IMR-90 (cell line): ENCODE results near the gene ADSS1. TPM values are rescaled to one million over a fixed set of nuclear protein-coding genes. Genes with fewer than 3 reads are reported as not detected.

ENCODE experiments used
- ATAC-seq: fragments of 200-7000 bp; cut with Tn5 transposase; 2 replicates; pipeline ENCODE4 v1.9.1; 2020; ENCODE audit warnings: low read depth, mild to moderate bottlenecking, moderate library complexity
- BruUV-seq: library from RNA; stranded (reverse); fragments of 400-500 nt; replicated peaks from 2 replicates; lab custom pipeline; 2021; lab: Mats Ljungman, UMichigan
- CTCF ChIA-PET: fragments of 300-600 bp; formaldehyde crosslinking; extraction: SDS; loops from one replicate; lab custom pipeline; 2021; ENCODE audit warnings: antibody characterized with exemption; lab: Yijun Ruan, JAX
- POLR2A ChIA-PET: fragments of 300-600 bp; sonication (Branson Sonifier 250); formaldehyde crosslinking; loops from one replicate; lab custom pipeline; 2022; ENCODE audit warnings: antibody characterized with exemption; ENCODE audit not compliant: unreplicated experiment; lab: Charles Lee
- DNase-seq: peaks from one replicate; pipeline ENCODE4 v3.0.0; 2013
- H2AFZ ChIP-seq: replicated peaks from 2 replicates; pipeline ENCODE3; 2013; ENCODE audit warnings: low read length, mild to moderate bottlenecking; ENCODE audit not compliant: poor library complexity
- H2AK5ac ChIP-seq: 2 replicates; pipeline ENCODE4 v1.6.1; 2013; ENCODE audit warnings: low read depth, low read length, inconsistent platforms
- H2AK9ac ChIP-seq: replicated peaks from 2 replicates; pipeline ENCODE3; 2013; ENCODE audit warnings: mild to moderate bottlenecking, low read depth, low read length, moderate library complexity; ENCODE audit not compliant: poor library complexity
- H2BK120ac ChIP-seq: 2 replicates; pipeline ENCODE4 v1.6.1; 2013; ENCODE audit warnings: low read depth, low read length, inconsistent platforms
- H2BK15ac ChIP-seq: 3 replicates; pipeline ENCODE4 v1.6.1; 2013; ENCODE audit warnings: low read depth, low read length, inconsistent platforms
- H2BK20ac ChIP-seq: 2 replicates; pipeline ENCODE4 v1.6.1; 2013; ENCODE audit warnings: low read depth, mild to moderate bottlenecking, inconsistent platforms, low read length, moderate library complexity
- H2BK5ac ChIP-seq: 2 replicates; pipeline ENCODE4 v1.6.1; 2013; ENCODE audit warnings: mild to moderate bottlenecking, low read depth, low read length, inconsistent platforms; ENCODE audit not compliant: poor library complexity, severe bottlenecking
- H3K14ac ChIP-seq: replicated peaks from 2 replicates; pipeline ENCODE4 v1.6.1; 2013; ENCODE audit warnings: low read depth, low read length, inconsistent platforms
- H3K18ac ChIP-seq: 2 replicates; pipeline ENCODE4 v1.6.1; 2013; ENCODE audit warnings: low read depth, low read length, control low read depth
- H3K23ac ChIP-seq: 2 replicates; pipeline ENCODE4 v1.6.1; 2013; ENCODE audit warnings: low read depth, low read length, inconsistent platforms
- H3K27ac ChIP-seq: 2 replicates; pipeline ENCODE4 v1.5.1; 2013; ENCODE audit warnings: mild to moderate bottlenecking, control low read depth, low read length; ENCODE audit not compliant: insufficient read depth
- H3K27me3 ChIP-seq: 2 replicates; pipeline ENCODE4 v1.6.1; 2013; ENCODE audit warnings: low read length; ENCODE audit not compliant: control insufficient read depth, insufficient read depth
- H3K36me3 ChIP-seq: 2 replicates; pipeline ENCODE4 v1.6.1; 2013; ENCODE audit warnings: low read length, mixed read lengths; ENCODE audit not compliant: control insufficient read depth, insufficient read depth
- H3K4ac ChIP-seq: 2 replicates; pipeline ENCODE4 v1.6.1; 2013; ENCODE audit warnings: low read depth, low read length, inconsistent platforms
- H3K4me1 ChIP-seq: 2 replicates; pipeline ENCODE4 v1.6.1; 2013; ENCODE audit warnings: low read length, mixed read lengths; ENCODE audit not compliant: control insufficient read depth, insufficient read depth
- H3K4me2 ChIP-seq: 2 replicates; pipeline ENCODE4 v1.6.1; 2013; ENCODE audit warnings: low read depth, mild to moderate bottlenecking, control low read depth, low read length, moderate library complexity
- H3K4me3 ChIP-seq: 2 replicates; pipeline ENCODE4 v1.5.1; 2013; ENCODE audit warnings: low read depth, mild to moderate bottlenecking, control low read depth, low read length, moderate library complexity; ENCODE audit not compliant: insufficient read depth
- H3K56ac ChIP-seq: 2 replicates; pipeline ENCODE4 v1.6.1; 2013; ENCODE audit warnings: low read length, inconsistent platforms; ENCODE audit not compliant: insufficient read depth; ENCODE audit errors: extremely low read depth
- H3K79me1 ChIP-seq, 2 experiments: 2 replicates each; pipeline ENCODE4 v1.6.1; 2013; ENCODE audit warnings: low read length in 2 of 2, inconsistent platforms in 1 of 2, low read depth in 1 of 2
- H3K9ac ChIP-seq: 2 replicates; pipeline ENCODE4 v1.6.1; 2013; ENCODE audit warnings: low read depth, low read length, control low read depth
- H3K9me1 ChIP-seq: 2 replicates; pipeline ENCODE4 v1.6.1; 2013; ENCODE audit warnings: low read length, inconsistent platforms; ENCODE audit not compliant: insufficient read depth
- H3K9me3 ChIP-seq: 2 replicates; pipeline ENCODE4 v1.6.1; 2013; ENCODE audit warnings: low read length; ENCODE audit not compliant: control insufficient read depth, insufficient read depth
- H4K20me1 ChIP-seq: 2 replicates; pipeline ENCODE4 v1.6.1; 2013; ENCODE audit warnings: low read length, inconsistent platforms; ENCODE audit not compliant: insufficient read depth
- H4K5ac ChIP-seq: 2 replicates; pipeline ENCODE4 v1.6.1; 2013; ENCODE audit warnings: mild to moderate bottlenecking, low read depth, low read length, control low read depth
- H4K8ac ChIP-seq, 2 experiments: 2 replicates each; pipeline ENCODE4 v1.6.1; 2013; ENCODE audit warnings: low read depth in 2 of 2, low read length in 2 of 2, control low read depth in 1 of 2, inconsistent platforms in 1 of 2
- H4K91ac ChIP-seq: 2 replicates; pipeline ENCODE4 v1.6.1; 2013; ENCODE audit warnings: low read depth, low read length, inconsistent platforms; ENCODE audit not compliant: insufficient read depth
- CEBPB ChIP-seq: IDR thresholded peaks from 2 replicates; pipeline ENCODE4 v1.6.1; 2012; ENCODE audit warnings: low read depth, low read length, improper control_type of control experiment
- WGBS, 2 experiments: methylation state at CpG; one replicate each; pipeline versions ENCODE4 v1.1.5 to v1.1.7; 2013; ENCODE audit warnings: missing lambda C conversion rate in 2 of 2; ENCODE audit not compliant: insufficient read length in 1 of 2; ENCODE audit errors: extremely low coverage in 2 of 2; 5-methylcytosine and 5-hydroxymethylcytosine counted together
- dilution Hi-C: fragments of 300-500 bp; cut with HindIII; formaldehyde crosslinking; loops from one replicate; pipeline ENCODE4 v1.14.3; 2018; ENCODE audit warnings: low sequenced_read_pairs; ENCODE audit not compliant: unreplicated experiment
- in situ Hi-C: fragments of 300-500 bp; cut with MboI; formaldehyde crosslinking; loops from 3 replicates; pipeline ENCODE4 v1.14.3; 2019; ENCODE audit warnings: low sequenced_read_pairs, inconsistent platforms, mixed read lengths
- intact Hi-C: fragments of 100-400 bp; cut with micrococcal nuclease; formaldehyde crosslinking; loops from 2 replicates; pipeline ENCODE4 v1.10.0; 2022
- polyA plus RNA-seq, 3 experiments: library from polyadenylated mRNA; depleted of rRNA; stranded (reverse); fragments of >200 nt; gene quantifications; 2 replicates each; pipeline ENCODE4 v1.2.3, GENCODE V29; 2012; ENCODE audit warnings: low replicate concordance in 1 of 3
- total RNA-seq: library from RNA; depleted of rRNA; stranded (reverse); fragments of >200 nt; gene quantifications from 2 replicates; pipeline ENCODE4 v1.2.3, GENCODE V29; 2012
- TF ChIP-seq, protein P1 (sequence below): conservative IDR thresholded peaks from 2 replicates; pipeline ENCODE4 v1.5.1; 2012; ENCODE audit warnings: mild to moderate bottlenecking, low read depth, low read length, improper control_type of control experiment

ADSS1 gene
- total and polyA plus RNA-seq, 2 of the 4 experiments (the other 2 are of a cell fraction), result 1.8 to 5.2 TPM

DNA sequence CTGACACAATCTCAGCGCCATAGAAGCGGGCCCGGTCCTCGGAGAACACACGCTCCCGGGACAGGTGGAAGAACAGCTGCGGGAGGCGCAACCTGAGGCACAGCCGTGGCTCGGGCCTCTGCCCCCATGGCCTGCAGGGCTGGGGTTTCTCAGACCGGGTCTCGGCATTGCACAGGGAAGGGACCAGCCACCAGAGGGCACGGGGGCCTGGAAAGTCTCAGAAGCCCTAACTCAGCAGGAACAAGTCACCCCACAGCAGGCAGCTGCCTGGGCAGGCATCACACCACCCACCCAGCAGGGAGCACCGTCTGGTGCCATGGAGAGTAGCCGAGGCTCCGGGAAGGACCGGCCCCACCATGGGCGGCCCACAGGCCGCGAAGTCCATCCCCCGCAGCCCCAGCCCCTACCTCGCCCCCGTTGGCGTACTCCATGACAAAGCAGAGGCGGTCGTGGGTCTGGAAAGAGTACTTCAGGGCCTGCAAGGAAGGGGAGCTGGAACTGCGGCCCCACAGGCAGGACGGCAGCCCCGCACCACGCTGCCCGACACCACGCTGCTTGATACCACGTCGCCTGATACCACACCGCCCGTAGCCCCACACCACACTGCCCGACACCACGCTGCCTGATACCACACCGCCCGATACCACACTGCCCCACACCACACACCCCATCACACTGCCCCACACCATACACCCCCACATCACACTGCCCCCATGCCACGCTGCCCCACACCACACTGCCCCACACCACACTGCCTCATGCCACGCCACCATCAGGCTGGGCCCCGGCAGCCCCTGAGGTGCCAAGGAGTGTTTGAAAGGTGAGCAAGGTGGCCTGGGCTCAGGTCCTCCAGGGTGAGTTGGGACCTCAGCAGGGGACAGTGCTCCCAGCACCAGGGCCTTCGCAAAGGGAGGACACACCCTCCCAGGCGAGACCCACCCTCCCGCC lies 49.8 kb downstream of the ADSS1 start:
- no peak overlapping the region for H2BK120ac ChIP-seq
- peaks cover 63% of the 10 kb centered on the region for H3K36me3 ChIP-seq
- ATAC-seq, result no peak
- DNase-seq, result no peak
- H3K4me2 ChIP-seq, result no peak overlapping the region
- H3K27me3 ChIP-seq, result no peaks in the 10 kb centered on the region
- H3K56ac ChIP-seq, result no peak overlapping the region
- no peak overlapping the region for H2AFZ ChIP-seq
- BruUV-seq, result no TSS peak
- no peak overlapping the region for H3K23ac ChIP-seq
- H2BK15ac ChIP-seq, result no peak overlapping the region
- POLR2A ChIA-PET, result no interaction called here
- H3K14ac ChIP-seq, result no peak overlapping the region
- TF ChIP-seq, protein P1, sequence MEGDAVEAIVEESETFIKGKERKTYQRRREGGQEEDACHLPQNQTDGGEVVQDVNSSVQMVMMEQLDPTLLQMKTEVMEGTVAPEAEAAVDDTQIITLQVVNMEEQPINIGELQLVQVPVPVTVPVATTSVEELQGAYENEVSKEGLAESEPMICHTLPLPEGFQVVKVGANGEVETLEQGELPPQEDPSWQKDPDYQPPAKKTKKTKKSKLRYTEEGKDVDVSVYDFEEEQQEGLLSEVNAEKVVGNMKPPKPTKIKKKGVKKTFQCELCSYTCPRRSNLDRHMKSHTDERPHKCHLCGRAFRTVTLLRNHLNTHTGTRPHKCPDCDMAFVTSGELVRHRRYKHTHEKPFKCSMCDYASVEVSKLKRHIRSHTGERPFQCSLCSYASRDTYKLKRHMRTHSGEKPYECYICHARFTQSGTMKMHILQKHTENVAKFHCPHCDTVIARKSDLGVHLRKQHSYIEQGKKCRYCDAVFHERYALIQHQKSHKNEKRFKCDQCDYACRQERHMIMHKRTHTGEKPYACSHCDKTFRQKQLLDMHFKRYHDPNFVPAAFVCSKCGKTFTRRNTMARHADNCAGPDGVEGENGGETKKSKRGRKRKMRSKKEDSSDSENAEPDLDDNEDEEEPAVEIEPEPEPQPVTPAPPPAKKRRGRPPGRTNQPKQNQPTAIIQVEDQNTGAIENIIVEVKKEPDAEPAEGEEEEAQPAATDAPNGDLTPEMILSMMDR, result 0 out of 2 replicates have a peak, but pooled peaks have one; percentile 6
- TF ChIP-seq CEBPB, result no peak
- H3K79me1 ChIP-seq, result peaks cover 8 to 36% of the 10 kb centered on the region in 2 experiments
- no peak overlapping the region for H3K18ac ChIP-seq
- 95% methylated on average over 19 of the region's 46 CpGs; no CpG with 5 or more reads in 1 of the 2 experiments for WGBS, 2 experiments
- no peak overlapping the region for H3K4me3 ChIP-seq
- H4K91ac ChIP-seq, result no peak overlapping the region
- H3K4ac ChIP-seq, result no peak overlapping the region
- peaks cover 3% of the 10 kb centered on the region for H3K4me1 ChIP-seq
- H4K8ac ChIP-seq, result no peak overlapping the region
- peaks cover 43% of the 10 kb centered on the region for H4K20me1 ChIP-seq
- intact Hi-C loops (no loop called here), dilution Hi-C loops (no loop called here), in situ Hi-C loops (no loop called here)
- H3K9me3 ChIP-seq, result no peaks in the 10 kb centered on the region; the same call in 1 of the 2 replicates
- no peak overlapping the region for H3K27ac ChIP-seq
- H3K9ac ChIP-seq, result no peak overlapping the region
- H2BK20ac ChIP-seq, result no peak overlapping the region
- no peak overlapping the region for H2AK9ac ChIP-seq
- H2BK5ac ChIP-seq, result no peak overlapping the region
- CTCF ChIA-PET, result no interaction called here
- H4K5ac ChIP-seq, result no peak overlapping the region
- no peak overlapping the region for H2AK5ac ChIP-seq
- no peaks in the 10 kb centered on the region for H3K9me1 ChIP-seq
